H1 (cell line): Measurements from ENCODE around the gene GCSAM. TPM values are rescaled to one million over a fixed set of nuclear protein-coding genes. Genes with fewer than 3 reads are reported as not detected.

Source experiments
- CTCF ChIA-PET: fragments of 300-600 bp; sonication (Branson Sonifier 250); formaldehyde crosslinking; loops from one replicate; lab custom pipeline; 2021; ENCODE audit not compliant: partially characterized antibody; lab: Charles Lee
- POLR2A ChIA-PET: fragments of 300-600 bp; sonication (Branson Sonifier 250); formaldehyde crosslinking; loops from one replicate; lab custom pipeline; 2021; ENCODE audit warnings: inconsistent platforms; ENCODE audit not compliant: partially characterized antibody; lab: Charles Lee
- DNase-seq, 2 experiments: peaks; one replicate each; pipeline versions ENCODE4 v3.0.0 to v3.0.0-alpha.2; 2010 to 2022; ENCODE audit warnings: low spot score in 2 of 2, low read depth in 1 of 2, mixed read lengths in 1 of 2
- FAIRE-seq: peaks from 2 replicates; lab custom pipeline; 2011; peaks lifted over from hg19 to GRCh38; lab: Jason Lieb, UNC
- H2AFZ ChIP-seq: 2 replicates; pipeline ENCODE4 v1.8.1; 2012; ENCODE audit warnings: low read length, inconsistent platforms
- H2AK5ac ChIP-seq: 2 replicates; pipeline ENCODE4 v1.6.1; 2013; ENCODE audit warnings: low read depth, low read length
- H2BK120ac ChIP-seq: replicated peaks from 2 replicates; pipeline ENCODE3; 2013; ENCODE audit warnings: low read depth, low read length, inconsistent platforms
- H2BK12ac ChIP-seq: 2 replicates; pipeline ENCODE4 v1.6.1; 2013; ENCODE audit warnings: low read depth, low read length
- H2BK15ac ChIP-seq: 2 replicates; pipeline ENCODE4 v1.6.1; 2013; ENCODE audit warnings: low read length
- H2BK20ac ChIP-seq: 2 replicates; pipeline ENCODE4 v1.6.1; 2013; ENCODE audit warnings: low read length
- H2BK5ac ChIP-seq: 2 replicates; pipeline ENCODE4 v1.6.1; 2013; ENCODE audit warnings: low read depth, low read length
- H3K14ac ChIP-seq: 2 replicates; pipeline ENCODE4 v1.6.1; 2013; ENCODE audit warnings: inconsistent platforms; ENCODE audit not compliant: insufficient read length
- H3K18ac ChIP-seq: 2 replicates; pipeline ENCODE4 v1.6.1; 2013; ENCODE audit warnings: low read length; ENCODE audit errors: extremely low read depth
- H3K23ac ChIP-seq: 2 replicates; pipeline ENCODE4 v1.6.1; 2013; ENCODE audit warnings: inconsistent platforms; ENCODE audit not compliant: insufficient read length
- H3K23me2 ChIP-seq: 2 replicates; pipeline ENCODE4 v1.6.1; 2013; ENCODE audit warnings: low read depth, low read length
- H3K27ac ChIP-seq: 2 replicates; pipeline ENCODE4 v1.6.1; 2011; ENCODE audit warnings: low read depth, low read length, inconsistent platforms
- H3K27me3 ChIP-seq, 4 experiments: replicated peaks in 1 of 4; 1 replicate in 1 of 4; 2 replicates in 3 of 4; pipeline versions ENCODE4 v1.6.1 to v1.8.1; 2011 to 2013; ENCODE audit warnings: low read length in 3 of 4, mild to moderate bottlenecking in 3 of 4, inconsistent platforms in 2 of 4, mixed read lengths in 2 of 4, moderate library complexity in 1 of 4; ENCODE audit not compliant: control insufficient read depth in 3 of 4, insufficient read depth in 3 of 4; ENCODE audit errors: extremely low read depth in 1 of 4
- H3K36me3 ChIP-seq, 4 experiments: 2 replicates each; pipeline versions ENCODE4 v1.6.1 to v1.8.1; 2011 to 2013; ENCODE audit warnings: mild to moderate bottlenecking in 4 of 4, low read length in 3 of 4, moderate library complexity in 2 of 4, control low read depth in 1 of 4, inconsistent platforms in 1 of 4; ENCODE audit not compliant: insufficient read depth in 4 of 4, control insufficient read depth in 2 of 4
- H3K4ac ChIP-seq: replicated peaks from 2 replicates; pipeline ENCODE3; 2013; ENCODE audit warnings: low read length, low read depth, mixed read lengths, inconsistent platforms; ENCODE audit not compliant: insufficient read length
- H3K4me1 ChIP-seq, 4 experiments: replicated peaks in 1 of 4; 1 replicate in 1 of 4; 2 replicates in 3 of 4; pipeline versions ENCODE4 v1.6.1 to v1.8.1; 2011 to 2013; ENCODE audit warnings: low read length in 3 of 4, inconsistent platforms in 2 of 4, mixed read lengths in 1 of 4; ENCODE audit not compliant: insufficient read depth in 4 of 4, control insufficient read depth in 3 of 4
- H3K4me2 ChIP-seq, 2 experiments: 2 replicates each; pipeline versions ENCODE4 v1.6.1 to v1.8.1; 2011 to 2013; ENCODE audit warnings: low read depth in 2 of 2, low read length in 2 of 2, control low read depth in 1 of 2, inconsistent platforms in 1 of 2, mild to moderate bottlenecking in 1 of 2; ENCODE audit not compliant: insufficient read depth in 1 of 2
- H3K4me3 ChIP-seq, 4 experiments: fragments of 200-600, 300-600 bp in 1 of 4; sonication (generic), shearing (Covaris generic), sonication (Bioruptor Twin) in 1 of 4; 2 replicates each; pipeline versions ENCODE4 v1.5.1 to v1.8.1; 2011 to 2016; ENCODE audit warnings: low read length in 4 of 4, low read depth in 3 of 4, control low read depth in 2 of 4, inconsistent platforms in 2 of 4, mild to moderate bottlenecking in 2 of 4, mixed read lengths in 1 of 4, moderate library complexity in 1 of 4; ENCODE audit not compliant: insufficient read depth in 2 of 4; ENCODE audit errors: extremely low read depth in 1 of 4
- H3K56ac ChIP-seq: replicated peaks from 2 replicates; pipeline ENCODE3; 2013; ENCODE audit warnings: low read depth, mild to moderate bottlenecking, mixed read lengths, low read length, inconsistent platforms; ENCODE audit not compliant: insufficient read length
- H3K79me1 ChIP-seq: 2 replicates; pipeline ENCODE4 v1.6.1; 2013; ENCODE audit warnings: low read depth, low read length, control low read depth
- H3K79me2 ChIP-seq, 2 experiments: 2 replicates each; pipeline versions ENCODE4 v1.6.1 to v1.8.1; 2012 to 2013; ENCODE audit warnings: low read length in 2 of 2, mild to moderate bottlenecking in 2 of 2, inconsistent platforms in 1 of 2; ENCODE audit not compliant: insufficient read depth in 2 of 2, control insufficient read depth in 1 of 2
- H3K9ac ChIP-seq, 4 experiments: replicated peaks in 1 of 4; 1 replicate in 1 of 4; 2 replicates in 3 of 4; pipeline versions ENCODE4 v1.6.1 to v1.8.1; 2011 to 2013; ENCODE audit warnings: low read depth in 3 of 4, low read length in 3 of 4, control low read depth in 2 of 4, mild to moderate bottlenecking in 2 of 4, moderate library complexity in 2 of 4, inconsistent platforms in 1 of 4; ENCODE audit errors: extremely low read depth in 1 of 4
- H3K9me3 ChIP-seq, 2 experiments: 2 replicates each; pipeline versions ENCODE4 v1.6.1 to v1.8.1; 2012 to 2013; ENCODE audit warnings: mild to moderate bottlenecking in 2 of 2, moderate library complexity in 2 of 2, control low read depth in 1 of 2, inconsistent platforms in 1 of 2, low read depth in 1 of 2, low read length in 1 of 2, mixed read lengths in 1 of 2; ENCODE audit not compliant: insufficient read depth in 2 of 2
- H4K20me1 ChIP-seq, 2 experiments: replicated peaks in 1 of 2; 2 replicates each; pipeline versions ENCODE3 to v1.8.1; 2011 to 2013; ENCODE audit warnings: inconsistent platforms in 2 of 2, low read length in 2 of 2, mild to moderate bottlenecking in 1 of 2; ENCODE audit not compliant: insufficient read depth in 2 of 2, control insufficient read depth in 1 of 2
- H4K5ac ChIP-seq: 2 replicates; pipeline ENCODE4 v1.6.1; 2013; ENCODE audit warnings: low read length, low read depth, mixed read lengths, inconsistent platforms; ENCODE audit not compliant: insufficient read length
- H4K8ac ChIP-seq: 2 replicates; pipeline ENCODE4 v1.8.0; 2013; ENCODE audit warnings: mild to moderate bottlenecking, moderate library complexity, low read length, inconsistent platforms; ENCODE audit not compliant: insufficient read depth; ENCODE audit errors: extremely low read depth
- H4K91ac ChIP-seq: replicated peaks from 2 replicates; pipeline ENCODE3; 2013; ENCODE audit warnings: low read length, mixed read lengths, inconsistent platforms; ENCODE audit not compliant: insufficient read length
- ATF3 ChIP-seq: IDR thresholded peaks from 2 replicates; pipeline ENCODE4 v1.6.1; 2011; ENCODE audit warnings: low read depth, mild to moderate bottlenecking, low read length; ENCODE audit not compliant: insufficient read depth
- CREB1 ChIP-seq: IDR thresholded peaks from 2 replicates; pipeline ENCODE4 v1.6.1; 2012; ENCODE audit warnings: inconsistent platforms
- GTF2F1 ChIP-seq: IDR thresholded peaks from 2 replicates; pipeline ENCODE4 v1.6.1; 2012; ENCODE audit warnings: low read depth, low read length, improper control_type of control experiment, borderline replicate concordance
- JUN ChIP-seq: IDR thresholded peaks from 2 replicates; pipeline ENCODE4 v1.6.1; 2011; ENCODE audit warnings: low read depth, mild to moderate bottlenecking, improper control_type of control experiment, low read length
- KDM4A ChIP-seq: IDR thresholded peaks from one replicate; pipeline ENCODE4 v1.7.1; 2012; ENCODE audit warnings: low read depth, mild to moderate bottlenecking, moderate library complexity, low read length, inconsistent platforms; ENCODE audit not compliant: severe bottlenecking
- KDM5A ChIP-seq: fragments of 200-600 bp; IDR thresholded peaks from 2 replicates; pipeline ENCODE4 v1.7.1; 2012; ENCODE audit warnings: mild to moderate bottlenecking, low read length, inconsistent platforms, mixed read lengths
- NRF1 ChIP-seq: IDR thresholded peaks from 2 replicates; pipeline ENCODE4 v1.6.1; 2011; ENCODE audit warnings: mild to moderate bottlenecking, low read depth, low read length, improper control_type of control experiment
- RXRA ChIP-seq: IDR thresholded peaks from 2 replicates; pipeline ENCODE4 v1.6.1; 2011; ENCODE audit warnings: low read depth, mild to moderate bottlenecking, low read length, moderate library complexity; ENCODE audit not compliant: insufficient read depth
- SIRT6 ChIP-seq: IDR thresholded peaks from one replicate; pipeline ENCODE4 v1.7.1; 2012; ENCODE audit warnings: low read length, inconsistent platforms
- SP4 ChIP-seq: IDR thresholded peaks from 2 replicates; pipeline ENCODE4 v1.6.1; 2012; ENCODE audit warnings: low read length, inconsistent platforms
- TBP ChIP-seq: IDR thresholded peaks from 2 replicates; pipeline ENCODE4 v1.6.1; 2011; ENCODE audit warnings: low read depth, low read length, improper control_type of control experiment
- TCF12 ChIP-seq: IDR thresholded peaks from 2 replicates; pipeline ENCODE4 v1.6.1; 2011; ENCODE audit warnings: low read depth, mild to moderate bottlenecking, low read length
- USF2 ChIP-seq: IDR thresholded peaks from 2 replicates; pipeline ENCODE4 v1.6.1; 2011; ENCODE audit warnings: low read length, improper control_type of control experiment
- ZNF274 ChIP-seq: IDR thresholded peaks from 2 replicates; pipeline ENCODE4 v1.7.0; 2012; ENCODE audit warnings: low read length, borderline replicate concordance; ENCODE audit errors: extremely low read depth
- WGBS, 2 experiments: shearing (Covaris generic) in 1 of 2; methylation state at CpG; one replicate each; pipeline versions ENCODE4 v1.1.6 to v1.1.7; 2013 to 2015; ENCODE audit warnings: low lambda C conversion rate in 2 of 2, mixed read lengths in 2 of 2, inconsistent platforms in 1 of 2, low coverage in 1 of 2, missing lambda C conversion rate in 1 of 2; ENCODE audit not compliant: insufficient replicate concordance in 2 of 2, insufficient coverage in 1 of 2, insufficient read length in 1 of 2; ENCODE audit errors: extremely low coverage in 1 of 2, missing lambda C conversion rate in 1 of 2; 5-methylcytosine and 5-hydroxymethylcytosine counted together
- polyA plus RNA-seq, 7 experiments: library from polyadenylated mRNA; depleted of rRNA in 3 of 7; stranded (reverse) in 5 of 7; unstranded in 2 of 7; fragments of >200 nt in 5 of 7; fragments of 200-250 nt in 2 of 7; gene quantifications; 1 replicate in 5 of 7; 2 replicates in 1 of 7; 4 replicates in 1 of 7; pipeline versions ENCODE4 v1.2.1 to v1.2.3, GENCODE V29; 2011 to 2013; ENCODE audit warnings: missing spikeins in 2 of 7, mixed read lengths in 2 of 7
- total RNA-seq: library from RNA; stranded (reverse); fragmentation: NEBNext Ultra II Directional; extraction: Animal tissue kit (Norgen Biotek cat#: 25700); gene quantifications from 2 replicates; pipeline ENCODE4 v1.2.1, GENCODE V29; 2021

GCSAM gene
- total and polyA plus RNA-seq, 2 of the 8 experiments (the other 6 are each of a cell fraction or from before 2014, with no cell fraction given): not detected

GRCh38 chr3:112097378-112097777 is 35.7 kb downstream of the GCSAM start:
- Histone ChIP-seq H3K4me3 (no peak overlapping the region), H3K9me3 (no peaks in the 10 kb centered on the region), H3K9ac (no peak overlapping the region), H4K20me1 (no peaks in the 10 kb centered on the region), H3K23me2 (no peaks in the 10 kb centered on the region), H3K18ac (no peak overlapping the region), H3K4ac (no peak overlapping the region), H4K8ac (no peak overlapping the region), H4K5ac (no peak overlapping the region), H2AK5ac (no peak overlapping the region), H2BK5ac (no peak overlapping the region), H2BK20ac (no peak overlapping the region), H3K14ac (no peak overlapping the region), H3K27ac (no peak overlapping the region), H4K91ac (no peak overlapping the region), H3K36me3 (peaks cover 0 to 6% (median 1%) of the 10 kb centered on the region in 4 experiments; a peak in 2 of 8 replicates), H2BK120ac (no peak overlapping the region), H3K4me2 (no peak overlapping the region), H3K56ac (no peak overlapping the region), H3K23ac (no peak overlapping the region), H3K79me2 (no peaks in the 10 kb centered on the region), H2BK15ac (no peak overlapping the region), H2BK12ac (no peak overlapping the region), H2AFZ (no peak overlapping the region), H3K4me1 (peaks cover 2 to 9% (median 5%) of the 10 kb centered on the region in 4 experiments; a peak in 5 of 7 replicates), H3K27me3 (no peaks in the 10 kb centered on the region), H3K79me1 (no peaks in the 10 kb centered on the region; the same call in 1 of the 2 replicates)
- WGBS, 2 experiments: 86% methylated on average over 4 of the region's 4 CpGs; no CpG with 5 or more reads in 1 of the 2 experiments
- no peak for DNase-seq
- CTCF ChIA-PET: interaction anchor here (2.1 kb wide), 1 partner anchor 14 kb away, joined by 6 read pairs; no protein-coding TSS in a partner anchor
- FAIRE-seq: no peak
- POLR2A ChIA-PET: no interaction called here
- TF ChIP-seq RXRA (no peak), KDM4A (no peak), TCF12 (no peak), SP4 (no peak), CREB1 (no peak), NRF1 (no peak), SIRT6 (no peak), JUN (no peak), KDM5A (no peak), TBP (no peak), USF2 (no peak), ATF3 (no peak), ZNF274 (no peak), GTF2F1 (no peak)
